ENCODE measurements around the gene B3GNT7. TPM values are rescaled to one million over a fixed set of nuclear protein-coding genes. Genes with fewer than 3 reads are reported as not detected.

B3GNT7 gene
- total RNA-seq, 1 donor from 2014 or later = 6.5 TPM

DNA sequence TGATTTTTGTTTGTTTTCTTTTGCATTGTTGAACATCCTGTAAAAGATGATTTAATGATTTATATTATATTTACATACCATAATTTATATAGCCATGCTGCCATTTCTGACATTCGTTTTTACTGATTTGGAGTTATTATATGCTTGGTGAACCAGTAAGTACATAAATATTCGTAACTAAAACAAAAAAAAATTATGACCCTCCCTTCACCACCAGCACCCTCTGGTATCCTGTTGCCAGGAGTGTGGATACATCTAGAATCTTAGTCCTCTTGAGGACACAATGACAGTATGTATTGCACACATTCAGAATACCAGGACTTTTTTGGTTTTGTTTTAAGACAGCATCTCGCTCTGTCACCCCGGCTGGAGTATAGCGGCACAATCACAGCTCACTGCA, 43.9 kb upstream of the B3GNT7 start:
- Mint-ChIP-seq H3K27me3 (peaks cover 4% of the 10 kb centered on the region), H3K36me3 (ENCODE audit: insufficient read depth) (peaks cover 4% of the 10 kb centered on the region), H3K27ac (no peak overlapping the region), H3K4me3 (ENCODE audit: low read depth) (no peak overlapping the region), H3K4me1 (ENCODE audit: low read depth) (peaks cover 27% of the 10 kb centered on the region), H3K9me3 (ENCODE audit: low read depth) (no peaks in the 10 kb centered on the region)
- no peak for TF ChIP-seq CTCF (IDR thresholded peaks at IDR 0.05; ENCODE audit: unreplicated experiment)
- no peak for DNase-seq (ENCODE audit: low spot score, unreplicated experiment)

- H3K4me1 Mint-ChIP-seq (ENCODE audit: low read depth) = peaks cover 11% of the 10 kb centered on the region
- peaks cover 4% of the 10 kb centered on the region for H3K27me3 Mint-ChIP-seq
- TF ChIP-seq CTCF (IDR thresholded peaks at IDR 0.05; ENCODE audit: unreplicated experiment) = no peak
- no peak overlapping the region for H3K27ac Mint-ChIP-seq
- H3K36me3 Mint-ChIP-seq (ENCODE audit: insufficient read depth) = peaks cover 3% of the 10 kb centered on the region
- DNase-seq (ENCODE audit: low spot score, unreplicated experiment) = no peak
- no peaks in the 10 kb centered on the region for H3K9me3 Mint-ChIP-seq (ENCODE audit: low read depth)
- no peak overlapping the region for H3K4me3 Mint-ChIP-seq (ENCODE audit: low read depth)
These were observed 42.0 kb upstream of the B3GNT7 start for GRCh38 chr2:231353469-231353868.

- TF ChIP-seq CTCF (IDR thresholded peaks at IDR 0.05; ENCODE audit: unreplicated experiment) = no peak
- peak overlapping the region; percentile 65 for H3K27ac Mint-ChIP-seq
- no peak for DNase-seq (ENCODE audit: low spot score, unreplicated experiment)
- peaks cover 2% of the 10 kb centered on the region for H3K36me3 Mint-ChIP-seq (ENCODE audit: insufficient read depth)
- H3K4me3 Mint-ChIP-seq (ENCODE audit: low read depth) = no peak overlapping the region
- no peaks in the 10 kb centered on the region for H3K9me3 Mint-ChIP-seq (ENCODE audit: low read depth)
- peaks cover 4% of the 10 kb centered on the region for H3K27me3 Mint-ChIP-seq
- peaks cover 6% of the 10 kb centered on the region for H3K4me1 Mint-ChIP-seq (ENCODE audit: low read depth)
These were observed 39.7 kb upstream of the B3GNT7 start for GRCh38 chr2:231355508-231356465.

DNA sequence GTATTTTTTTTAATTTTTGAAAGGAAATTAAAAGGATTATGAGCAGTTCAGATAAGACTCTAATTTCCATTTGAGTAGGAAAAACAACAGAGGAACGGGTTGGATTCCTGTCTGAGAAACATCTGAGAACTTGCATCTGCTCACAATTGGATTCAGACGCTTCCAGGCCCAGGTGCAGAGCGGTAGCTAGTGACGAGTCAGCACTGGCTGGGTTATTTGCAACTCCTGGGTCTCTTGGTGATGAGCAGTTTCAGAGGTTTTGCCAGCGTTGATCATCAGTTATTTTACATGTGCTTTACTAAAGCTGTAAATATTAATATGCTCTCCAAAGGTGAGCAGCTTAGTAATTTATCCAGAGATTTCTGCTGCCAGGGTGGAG, 39.1 kb upstream of the B3GNT7 start:
- no peak for DNase-seq (ENCODE audit: low spot score, unreplicated experiment)
- TF ChIP-seq CTCF (IDR thresholded peaks at IDR 0.05; ENCODE audit: unreplicated experiment) = no peak
- no peak overlapping the region for H3K4me3 Mint-ChIP-seq (ENCODE audit: low read depth)

DNA sequence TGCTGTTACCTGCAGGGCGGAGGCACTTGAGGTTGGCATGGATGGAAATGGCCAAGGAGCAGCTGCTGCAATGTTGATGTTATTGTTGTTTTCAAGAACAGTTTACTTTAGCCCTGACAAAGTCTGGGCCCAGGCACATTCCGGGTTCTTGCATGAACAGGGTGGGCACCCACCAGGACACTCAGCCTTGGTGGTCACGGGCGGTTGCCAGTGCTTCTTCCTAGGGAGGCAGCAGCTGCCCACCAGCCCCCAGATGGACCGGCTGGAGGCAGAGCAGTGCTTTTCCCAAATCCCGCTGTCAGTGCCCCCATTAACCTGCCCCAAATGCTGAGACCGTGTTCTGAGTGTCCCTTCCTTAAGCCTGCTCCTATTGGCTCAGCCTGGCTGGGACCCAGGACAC, 38.5 kb upstream of the B3GNT7 start:
- H3K27me3 Mint-ChIP-seq = peaks cover 4% of the 10 kb centered on the region
- no peak overlapping the region for H3K4me3 Mint-ChIP-seq (ENCODE audit: low read depth)
- H3K27ac Mint-ChIP-seq = no peak overlapping the region
- H3K9me3 Mint-ChIP-seq (ENCODE audit: low read depth) = no peaks in the 10 kb centered on the region
- no peak for TF ChIP-seq CTCF (IDR thresholded peaks at IDR 0.05; ENCODE audit: unreplicated experiment)
- peaks cover 6% of the 10 kb centered on the region for H3K4me1 Mint-ChIP-seq (ENCODE audit: low read depth)
- DNase-seq (ENCODE audit: low spot score, unreplicated experiment) = no peak
- H3K36me3 Mint-ChIP-seq (ENCODE audit: insufficient read depth) = peaks cover 5% of the 10 kb centered on the region

More for the DNA sequence above, 39.1 kb upstream of the B3GNT7 start:
- H3K27ac Mint-ChIP-seq = no peak overlapping the region
- H3K4me1 Mint-ChIP-seq (ENCODE audit: low read depth) = peaks cover 6% of the 10 kb centered on the region
- H3K9me3 Mint-ChIP-seq (ENCODE audit: low read depth) = no peaks in the 10 kb centered on the region
- peaks cover 5% of the 10 kb centered on the region for H3K36me3 Mint-ChIP-seq (ENCODE audit: insufficient read depth)
- H3K27me3 Mint-ChIP-seq = peaks cover 4% of the 10 kb centered on the region
